ENCODE results near the gene FDX1.
A peak's percentile ranks its signal among the peaks of the same experiment; 100 is the strongest.

FDX1 gene

DNA sequence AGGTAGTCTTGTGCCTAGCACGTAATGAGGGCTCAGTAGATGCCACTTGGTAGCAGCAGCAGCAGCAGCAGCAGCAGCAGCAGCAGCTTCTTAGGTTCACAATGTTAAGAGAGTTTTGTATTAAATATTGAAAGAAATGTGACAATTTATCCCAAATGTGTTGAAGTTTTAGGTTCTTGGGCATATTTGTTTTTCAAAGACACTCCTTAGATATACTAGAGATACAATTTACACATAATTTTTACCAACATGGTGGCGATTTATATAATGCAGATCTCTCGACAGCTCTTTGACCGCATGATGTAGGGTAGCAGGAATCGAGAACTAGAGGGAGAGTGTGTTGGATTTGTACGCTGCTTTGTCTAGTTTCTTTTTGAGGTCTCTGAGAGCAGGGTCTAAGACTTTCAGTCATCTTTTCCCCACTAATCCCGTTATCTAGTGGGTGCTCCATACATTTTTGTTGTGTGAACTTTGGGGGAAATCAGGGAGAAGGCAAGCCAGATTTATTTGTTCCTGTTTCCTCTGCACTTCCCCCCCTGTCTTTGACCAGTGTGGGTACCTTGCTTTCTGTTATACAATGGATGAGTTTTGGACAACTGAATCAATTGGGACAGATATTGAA lies 1.4 kb downstream of the FDX1 start:
- DNase-seq (ENCODE audit: low read depth): no peak

DNA sequence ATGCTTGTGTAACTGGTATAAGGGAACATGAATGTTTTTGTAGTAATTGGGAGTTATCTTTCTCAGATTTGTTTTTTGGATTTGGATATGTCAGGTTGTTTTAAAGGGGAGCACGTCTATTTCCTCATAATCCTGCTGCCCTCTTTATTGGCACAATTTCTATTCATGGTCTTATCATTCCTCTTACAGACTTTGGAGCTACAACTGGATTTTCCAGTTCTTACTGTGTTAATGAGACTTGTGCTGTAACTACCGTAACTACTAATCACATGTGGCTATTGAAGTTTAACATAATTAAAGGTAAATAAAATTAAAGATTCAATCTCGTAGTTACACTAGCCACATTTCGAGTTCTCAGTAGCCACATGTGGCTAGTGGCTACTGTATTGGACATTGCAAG lies 1.9 kb downstream of the FDX1 start:
- DNase-seq (ENCODE audit: low read depth): no peak

DNA sequence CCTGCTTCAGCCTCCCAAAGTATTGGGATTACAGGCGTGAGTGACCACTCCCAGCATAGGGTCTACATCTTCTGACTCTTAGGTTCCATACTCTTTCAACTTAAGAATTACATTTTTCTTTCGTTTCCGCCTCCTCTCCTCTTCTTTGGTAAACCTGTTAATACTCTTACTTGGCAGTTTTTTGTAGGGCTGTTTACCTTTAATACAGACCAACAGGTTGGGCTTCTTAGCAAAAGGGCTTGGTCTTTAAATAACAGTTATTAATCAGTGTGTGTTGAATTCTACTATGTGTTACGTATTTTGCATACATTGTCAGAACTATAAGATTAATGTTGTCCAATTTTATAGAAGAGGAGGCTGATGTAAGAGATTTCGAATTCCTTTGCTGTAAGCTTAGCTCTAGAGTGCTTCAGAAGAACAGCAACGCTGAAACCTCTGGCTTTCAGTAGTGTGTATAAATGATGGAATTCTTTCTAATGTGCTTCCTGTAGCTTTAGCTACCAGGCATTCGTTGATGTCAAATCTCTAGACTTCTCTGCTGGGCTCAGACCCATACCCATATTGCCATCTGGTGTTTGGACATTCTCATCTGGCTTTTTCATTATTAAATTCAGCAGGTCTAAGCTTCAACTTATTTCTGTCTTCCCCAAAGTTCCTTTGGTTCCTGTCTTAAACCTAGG lies 3.1 kb downstream of the FDX1 start:
- DNase-seq (ENCODE audit: low read depth): no peak

DNA sequence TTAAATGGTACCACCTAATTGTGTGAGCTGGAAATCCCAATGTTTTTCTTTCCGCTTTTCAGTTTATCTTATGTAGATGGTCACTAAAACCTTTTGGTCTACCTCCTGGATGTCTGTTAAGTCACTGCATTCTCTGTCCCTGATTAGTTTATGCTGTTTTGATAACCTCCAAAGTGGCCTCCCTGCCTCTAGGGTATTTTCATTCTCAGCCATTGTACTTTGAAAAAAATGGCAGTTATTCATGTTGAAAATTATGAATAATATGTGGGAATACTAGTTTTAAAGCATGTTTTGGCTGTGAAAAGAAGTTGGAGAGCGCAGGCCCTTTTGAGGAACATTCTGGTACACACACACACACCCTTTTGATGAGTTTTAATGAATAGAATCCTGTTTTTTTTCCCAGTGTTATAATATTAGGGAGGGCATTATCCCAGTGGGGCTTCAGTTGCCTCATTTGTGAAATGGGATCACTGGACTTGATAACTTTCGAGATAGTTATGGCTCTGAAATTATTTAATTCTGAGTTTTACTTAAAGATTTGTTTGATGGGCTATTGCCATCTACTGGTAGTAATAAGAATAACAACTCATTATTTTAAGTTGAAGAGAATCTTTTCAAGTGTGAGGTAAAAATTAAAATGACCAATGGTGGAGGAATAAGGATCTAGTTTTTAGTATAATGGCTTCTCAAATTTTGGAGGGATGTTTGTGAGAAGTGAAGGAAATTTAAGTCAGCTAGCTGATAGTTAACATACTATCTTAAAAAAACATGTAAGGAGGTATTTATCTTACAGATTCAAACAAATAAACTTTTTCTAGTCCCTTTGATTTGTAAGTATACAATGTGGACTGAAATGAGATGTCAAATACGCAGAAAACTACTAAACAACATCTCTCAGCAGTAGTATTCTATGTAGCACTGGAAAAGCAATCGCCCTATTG lies 3.9 kb downstream of the FDX1 start:
- DNase-seq (ENCODE audit: low read depth): no peak

DNA sequence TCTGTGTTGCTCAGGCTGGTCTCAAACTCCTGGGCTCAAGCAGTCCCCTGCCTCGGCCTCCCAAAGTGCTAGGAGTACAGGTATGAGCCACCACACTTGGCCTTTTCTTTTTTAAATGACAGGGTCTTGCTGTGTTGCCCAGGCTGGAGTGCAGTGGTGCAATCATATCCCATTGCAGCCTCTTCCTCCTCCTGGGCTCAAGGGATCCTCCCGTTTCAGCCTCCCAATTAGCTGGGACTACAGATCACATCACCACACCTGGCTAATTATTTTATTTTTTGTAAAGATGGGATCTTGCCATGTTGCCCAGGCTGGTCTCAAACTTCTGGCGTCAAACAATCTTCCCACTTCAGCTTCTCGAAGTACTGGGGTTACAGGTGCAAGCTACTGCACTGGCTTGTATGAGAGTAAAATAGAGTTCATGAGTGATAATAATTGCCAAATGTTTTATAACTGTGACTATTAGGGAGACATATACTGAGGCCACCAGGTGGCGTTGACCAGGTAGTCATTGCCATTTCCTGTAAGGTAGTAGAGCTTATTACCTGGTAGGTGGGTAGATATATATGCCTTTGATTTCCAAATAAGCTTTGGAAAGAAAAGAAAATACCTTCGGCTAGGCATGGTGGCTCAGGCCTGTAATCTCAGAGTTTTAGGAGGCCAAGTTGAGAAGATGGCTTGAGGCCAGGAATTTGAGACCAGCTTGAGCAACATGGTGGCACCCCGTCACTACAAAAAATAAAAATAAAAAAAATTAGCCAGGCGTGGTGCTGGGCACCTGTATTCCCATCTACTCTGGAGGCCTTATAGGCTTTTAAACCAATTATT lies 5.4 kb downstream of the FDX1 start:
- DNase-seq (ENCODE audit: low read depth): no peak

DNA sequence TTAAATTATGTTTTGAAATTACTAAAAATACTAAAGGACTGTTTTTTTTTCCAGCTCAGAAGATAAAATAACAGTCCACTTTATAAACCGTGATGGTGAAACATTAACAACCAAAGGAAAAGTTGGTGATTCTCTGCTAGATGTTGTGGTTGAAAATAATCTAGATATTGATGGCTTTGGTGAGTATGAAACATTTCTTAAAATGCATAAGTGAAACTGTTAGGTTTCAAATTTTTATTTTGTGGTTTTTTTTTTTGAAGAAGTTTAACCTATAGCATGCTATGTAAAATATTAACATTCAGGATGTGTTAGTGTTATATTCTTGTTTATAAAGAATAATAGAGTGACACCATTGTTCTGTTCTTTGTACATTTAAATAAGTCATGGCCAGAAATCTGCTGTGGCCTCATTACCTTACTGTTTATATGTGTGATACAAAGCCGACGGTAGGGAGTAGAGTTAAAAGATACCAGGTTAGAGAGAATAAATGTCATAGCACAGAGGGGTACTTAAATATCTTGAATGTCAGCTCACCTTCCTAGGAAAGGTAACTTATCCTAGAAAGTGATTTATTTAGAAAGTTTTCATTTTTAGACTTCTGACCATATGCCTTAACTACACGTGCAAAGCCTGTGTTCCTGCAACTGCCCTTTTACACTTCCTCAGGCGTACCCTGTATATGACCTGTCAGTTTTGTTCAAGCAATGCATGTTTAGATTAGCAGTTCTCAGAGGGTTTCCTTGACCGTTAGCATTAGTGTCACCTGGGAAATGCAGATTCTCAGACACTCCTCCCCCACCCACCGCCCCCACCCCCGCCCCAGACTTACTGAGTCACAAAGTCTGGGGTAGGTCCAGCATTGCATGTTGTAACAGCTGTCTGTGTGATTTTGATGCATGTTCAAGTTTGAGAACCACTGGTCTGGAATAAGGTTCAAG lies 6.3 kb downstream of the FDX1 start:
- peak; percentile 11 for DNase-seq (ENCODE audit: low read depth)

DNA sequence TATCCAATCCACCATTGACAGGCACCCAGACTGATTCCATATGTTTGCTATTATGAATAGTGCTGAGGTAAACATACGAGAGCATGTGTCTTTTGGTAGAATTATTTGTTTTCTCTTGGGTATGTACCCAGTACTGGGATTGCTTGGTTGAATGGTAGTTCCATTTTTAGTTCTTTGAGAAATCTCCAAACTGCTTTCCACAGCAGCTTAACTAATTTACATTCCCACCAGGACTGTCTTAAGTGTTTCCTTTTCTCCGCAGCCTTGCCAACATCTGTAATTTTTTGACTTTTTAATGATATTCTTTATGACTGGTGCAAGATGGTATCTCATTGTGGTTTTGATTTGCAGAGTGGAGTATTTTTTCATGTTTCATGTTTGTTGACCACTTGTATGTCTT lies 8.3 kb downstream of the FDX1 start:
- peak; percentile 53 for DNase-seq (ENCODE audit: low read depth)

DNA sequence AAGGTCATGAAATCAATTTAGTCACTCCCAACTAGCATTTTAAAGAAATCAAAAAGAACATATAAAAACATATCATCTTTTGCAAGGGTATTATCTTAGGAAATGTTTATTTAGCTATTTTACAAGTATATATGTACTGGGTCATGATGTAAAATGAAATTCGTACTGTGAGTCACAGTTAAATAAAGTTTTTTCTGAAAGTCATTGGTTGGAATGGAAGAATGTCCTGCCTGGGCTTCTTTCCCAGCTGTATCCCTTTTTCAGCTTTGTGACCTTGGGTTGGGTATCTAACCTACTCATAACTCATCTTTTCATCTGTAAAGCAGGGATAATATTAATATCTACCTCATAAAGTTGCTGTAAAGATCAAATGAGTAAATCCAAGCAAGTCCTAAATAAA lies 15.7 kb downstream of the FDX1 start:
- DNase-seq (ENCODE audit: low read depth): no peak

DNA sequence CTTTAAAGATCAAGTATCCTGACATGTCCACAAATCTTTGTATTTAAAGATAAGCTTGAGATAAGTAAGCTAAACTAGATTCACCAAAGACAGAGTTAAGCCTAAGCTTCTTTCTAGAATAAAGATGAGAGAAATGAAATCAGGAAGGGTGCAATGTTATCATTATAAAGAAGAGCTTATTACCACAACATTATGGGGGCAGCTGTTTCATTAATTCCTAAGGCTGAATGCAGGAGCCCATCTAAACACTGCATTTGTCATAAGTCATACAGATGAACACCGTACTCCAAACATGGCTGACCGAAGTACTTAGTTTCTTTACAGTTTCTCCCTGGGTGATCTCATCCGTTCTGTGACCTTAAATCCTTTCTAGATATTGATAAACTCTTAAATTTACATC lies 16.3 kb downstream of the FDX1 start:
- no peak for DNase-seq (ENCODE audit: low read depth)

DNA sequence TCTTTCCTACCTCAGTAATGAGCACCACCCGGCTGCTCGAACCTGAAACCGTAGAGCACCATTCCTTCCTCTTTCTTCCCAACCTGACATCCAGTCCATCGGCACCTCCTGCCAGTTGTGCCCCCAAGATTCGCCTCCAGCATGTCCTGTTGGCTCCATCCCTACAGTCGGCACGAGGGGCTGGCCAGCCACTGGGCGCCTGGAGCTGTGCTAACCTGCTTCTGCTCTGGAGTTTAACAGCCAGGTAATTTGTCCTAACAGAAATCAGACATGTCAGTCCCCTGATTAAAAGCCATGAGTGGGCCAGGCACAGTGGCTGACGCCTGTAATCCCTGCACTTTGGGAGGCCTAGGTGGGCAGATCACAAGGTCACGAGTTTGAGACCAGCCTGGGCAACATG lies 16.8 kb downstream of the FDX1 start:
- DNase-seq (ENCODE audit: low read depth): no peak

DNA sequence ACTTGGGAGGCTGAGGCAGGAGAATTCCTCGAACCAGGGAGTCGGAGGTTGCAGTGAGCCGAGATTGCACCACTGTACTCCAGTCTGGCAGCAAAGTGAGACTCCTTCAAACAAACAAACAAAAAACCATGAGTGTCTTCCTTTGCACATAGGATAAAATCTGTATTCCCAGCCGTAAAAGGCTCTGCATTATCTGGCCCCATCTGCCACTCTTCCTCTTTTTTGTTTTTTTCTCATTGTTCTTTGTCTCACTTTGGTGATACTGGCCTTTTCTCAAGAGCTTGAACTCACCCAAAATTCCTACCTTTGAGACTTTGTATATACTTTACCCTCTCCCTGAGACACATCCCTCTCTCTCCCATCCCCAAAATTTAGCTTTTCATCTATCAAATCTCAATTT lies 17.6 kb downstream of the FDX1 start:
- DNase-seq (ENCODE audit: low read depth): no peak

DNA sequence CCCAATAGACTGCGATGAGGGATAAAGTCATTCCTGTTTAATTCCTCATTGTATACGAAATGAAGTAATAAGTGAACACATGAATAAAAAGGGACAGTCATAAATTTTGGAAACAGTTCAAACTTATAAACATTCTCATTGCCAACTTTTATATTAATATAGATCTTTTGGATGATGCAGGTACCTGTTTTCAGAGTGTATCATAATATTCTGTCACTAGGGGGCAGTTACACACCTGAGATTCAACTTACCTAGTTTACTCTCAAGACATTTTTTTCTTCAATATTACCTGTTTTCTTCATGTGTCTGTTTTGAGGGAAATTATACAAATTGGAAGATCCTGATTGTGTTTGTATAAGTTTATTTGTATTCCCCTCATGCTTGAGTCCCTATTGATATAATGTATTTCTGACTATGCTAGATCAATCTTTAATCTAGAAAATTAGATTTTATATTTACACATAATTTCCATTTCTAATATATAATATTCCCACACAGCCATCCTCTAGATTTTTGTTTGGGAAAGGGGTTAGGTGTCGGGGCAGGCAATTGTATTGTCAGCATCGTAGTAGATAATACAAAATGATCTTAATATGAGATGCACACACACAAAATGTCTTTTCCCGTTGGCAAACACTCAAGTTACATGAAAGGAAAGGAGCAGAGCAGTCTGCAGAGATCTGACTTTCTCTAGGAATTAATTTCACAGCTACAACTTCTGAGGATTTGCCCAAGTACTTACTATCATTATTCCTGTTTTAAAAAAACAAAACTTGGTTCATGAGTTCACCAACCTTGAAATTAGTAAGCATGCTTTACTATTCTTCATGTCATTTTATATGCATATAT lies 18.4 kb downstream of the FDX1 start:
- DNase-seq (ENCODE audit: low read depth): no peak

DNA sequence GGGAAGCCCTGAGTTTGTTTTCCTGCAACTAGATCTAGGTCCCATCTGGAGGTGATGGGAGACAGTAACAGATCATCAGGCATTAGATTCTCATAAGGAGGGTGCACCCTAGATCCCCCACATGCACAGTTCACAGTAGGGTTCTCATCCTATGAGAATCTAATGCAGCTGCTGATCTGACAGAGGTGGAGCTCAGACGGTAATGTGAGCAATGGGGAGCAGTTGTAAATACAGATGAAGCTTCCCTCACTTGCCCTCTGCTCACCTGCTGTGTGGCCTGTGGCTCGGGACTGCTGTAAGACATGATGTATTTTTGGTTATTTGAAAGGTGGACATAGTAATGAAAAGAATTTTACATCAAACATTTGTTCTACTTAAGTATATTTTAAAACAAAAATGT lies 20.5 kb downstream of the FDX1 start:
- DNase-seq (ENCODE audit: low read depth): no peak

DNA sequence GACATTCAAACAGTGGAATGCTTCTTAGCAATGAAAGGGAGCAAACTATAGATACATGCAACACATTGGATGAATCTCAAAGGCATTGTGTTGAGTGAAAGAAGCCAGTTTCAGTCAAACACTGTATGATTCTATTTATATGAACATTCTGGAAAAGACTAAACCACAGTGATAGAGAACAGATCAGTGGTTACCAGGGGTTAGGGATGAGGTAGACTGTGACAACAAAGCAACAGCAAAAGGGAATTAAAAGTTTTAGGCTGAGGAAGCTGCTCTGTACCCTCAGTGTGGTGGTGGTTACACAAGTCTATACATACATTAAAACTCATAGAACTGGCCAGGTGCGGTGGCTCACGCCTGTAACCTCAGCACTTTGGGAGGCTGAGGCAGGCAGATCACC lies 23.0 kb downstream of the FDX1 start:
- no peak for DNase-seq (ENCODE audit: low read depth)

DNA sequence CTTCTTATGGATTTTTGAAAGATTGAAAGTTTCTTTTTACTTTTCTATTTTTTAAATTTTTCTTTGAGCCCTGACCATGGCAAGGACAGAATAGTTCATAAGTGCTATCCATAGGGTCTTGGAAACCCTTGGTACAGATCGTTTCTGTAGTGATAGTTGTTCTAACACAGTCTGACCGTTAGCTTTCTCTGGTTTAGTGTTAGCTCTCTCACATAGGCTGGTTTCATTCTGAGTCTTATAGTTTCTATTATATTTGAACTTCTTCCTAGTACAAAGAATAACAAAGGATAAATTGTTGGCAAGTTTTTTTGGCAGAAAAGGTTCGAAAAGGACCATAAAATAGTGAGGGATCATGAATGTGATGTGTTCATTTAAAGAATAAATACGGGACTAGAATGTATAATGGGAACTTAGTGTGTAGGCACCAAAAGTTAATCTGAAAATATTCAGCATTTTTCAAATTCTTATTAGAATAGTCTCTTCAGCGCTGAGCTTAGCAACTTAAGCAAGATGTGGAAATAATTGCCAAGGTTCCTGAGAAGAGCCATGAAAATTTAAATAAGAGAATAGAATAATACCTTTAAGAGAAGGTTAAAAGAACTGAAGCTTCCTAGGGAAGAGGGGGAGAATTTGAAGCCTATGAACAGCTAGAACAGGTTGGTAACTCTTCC lies 24.1 kb downstream of the FDX1 start:
- DNase-seq (ENCODE audit: low read depth): no peak

DNA sequence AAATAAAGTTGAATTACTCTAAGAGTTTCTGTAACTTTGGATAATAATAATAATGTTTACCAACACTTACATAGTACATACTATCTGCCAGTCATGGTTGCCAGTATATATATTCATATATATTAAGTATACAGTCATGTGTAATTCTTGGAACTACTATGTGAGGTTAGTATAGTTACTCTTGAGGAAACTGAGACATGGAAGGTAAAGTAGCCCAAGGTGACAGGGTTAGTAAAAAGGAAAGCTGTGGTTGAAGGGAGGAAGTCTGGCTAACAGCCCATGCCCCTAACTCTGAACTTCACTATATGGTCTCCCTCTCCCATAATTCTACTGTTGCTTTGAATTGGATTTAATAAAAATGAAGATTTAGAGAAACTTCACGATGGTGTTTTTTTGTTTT lies 24.9 kb downstream of the FDX1 start:
- no peak for DNase-seq (ENCODE audit: low read depth)

DNA sequence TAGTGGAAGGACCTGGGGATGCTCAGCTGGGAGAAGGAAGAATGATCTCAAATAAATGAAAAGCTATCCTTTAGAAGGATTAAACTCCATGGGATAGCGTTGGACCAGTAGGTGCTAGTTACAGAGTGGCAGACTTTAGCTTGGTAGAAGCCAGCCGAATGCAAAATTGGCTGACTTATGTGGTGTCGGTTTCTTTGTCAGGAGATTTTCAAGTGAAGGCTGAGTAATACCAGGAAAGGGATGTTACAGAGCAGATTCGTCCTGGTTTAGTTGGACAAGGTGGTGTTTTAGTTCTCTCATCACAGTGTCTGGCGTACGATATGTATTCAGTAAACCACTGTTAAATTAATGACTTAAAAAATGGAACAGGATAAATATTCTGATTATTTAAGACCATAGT lies 26.0 kb downstream of the FDX1 start:
- DNase-seq (ENCODE audit: low read depth): no peak

DNA sequence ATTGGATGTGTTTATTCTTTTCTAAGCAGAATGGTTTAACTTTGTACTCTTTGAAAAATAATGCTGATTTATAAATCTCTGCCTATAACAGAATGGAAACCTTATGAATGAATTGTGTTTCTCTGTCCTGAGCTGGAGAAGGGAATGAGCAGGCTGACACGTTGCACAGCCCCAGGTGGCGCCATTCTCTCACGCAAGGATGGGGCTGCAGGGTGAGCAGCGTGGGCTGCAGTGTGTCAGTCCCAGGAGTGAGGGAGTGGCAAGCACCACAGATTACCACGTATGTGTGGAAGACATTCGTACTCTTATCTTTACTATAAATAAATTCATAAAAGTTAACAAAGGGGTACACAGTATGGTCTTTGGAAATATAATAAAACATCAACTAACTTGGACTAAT lies 33.4 kb downstream of the FDX1 start:
- peak; percentile 60 for DNase-seq (ENCODE audit: low read depth)

DNA sequence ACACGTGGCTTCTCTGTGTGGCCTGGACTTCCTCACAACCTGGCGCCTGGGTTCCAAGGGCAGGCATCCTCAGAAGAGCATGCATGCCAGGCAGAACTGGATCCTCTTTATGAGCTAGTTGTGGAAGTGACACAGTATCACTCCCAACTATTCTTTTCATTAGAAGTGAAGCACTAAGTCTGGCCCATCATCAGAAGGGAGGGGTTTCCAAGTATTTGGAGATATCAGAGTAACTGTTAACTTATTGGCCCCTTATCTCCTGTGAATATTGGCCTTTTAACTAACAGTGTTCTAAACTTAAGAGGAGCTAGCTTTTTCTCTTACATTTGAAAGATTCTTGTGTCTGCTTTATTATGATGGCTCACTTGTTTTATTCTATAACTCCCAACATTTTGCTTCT lies 35.5 kb downstream of the FDX1 start:
- DNase-seq (ENCODE audit: low read depth): no peak

DNA sequence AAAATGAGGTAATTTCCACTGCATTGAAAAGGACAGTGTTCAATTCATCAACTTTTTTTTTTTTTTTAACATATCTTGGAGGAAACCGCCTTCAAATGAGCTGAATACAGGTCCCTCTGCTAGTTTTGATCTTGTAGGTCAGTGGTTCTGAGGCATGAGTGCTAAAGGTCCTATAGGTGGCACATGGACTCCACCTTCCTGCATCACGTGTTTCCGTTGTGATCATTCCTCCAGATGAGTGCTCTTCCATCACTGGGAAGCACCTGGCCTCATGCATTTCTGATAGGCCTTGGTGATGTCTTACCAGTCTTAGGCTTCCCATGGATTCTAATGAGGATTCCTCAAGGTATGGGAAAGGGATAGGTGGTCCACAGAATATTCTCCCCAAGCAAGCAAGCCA lies 37.8 kb downstream of the FDX1 start:
- DNase-seq (ENCODE audit: low read depth): no peak

Measured in fibroblast of gingiva (primary cell).